PC-9 (cell line): ENCODE results near the gene ZNF24. TPM values are rescaled to one million over a fixed set of nuclear protein-coding genes. Genes with fewer than 3 reads are reported as not detected.
A peak's percentile ranks its signal among the peaks of the same experiment; 100 is the strongest.

Experiments
- BruUV-seq: library from RNA; stranded (reverse); fragments of 400-500 nt; replicated peaks from 2 replicates; lab custom pipeline; 2021; lab: Mats Ljungman, UMichigan
- CTCF ChIA-PET: fragments of 300-600 bp; sonication (Branson Sonifier 250); formaldehyde crosslinking; loops from one replicate; lab custom pipeline; 2022; ENCODE audit warnings: antibody characterized with exemption; lab: Charles Lee
- POLR2A ChIA-PET: fragments of 300-600 bp; sonication (Branson Sonifier 250); formaldehyde crosslinking; loops from one replicate; lab custom pipeline; 2022; ENCODE audit warnings: antibody characterized with exemption; ENCODE audit not compliant: unreplicated experiment; lab: Charles Lee
- DNase-seq, 2 experiments: peaks; one replicate each; pipeline versions ENCODE4 v3.0.0 to v3.0.0-alpha.2; 2015 to 2022; ENCODE audit warnings: mixed read lengths in 1 of 2
- H2AFZ ChIP-seq: fragments of 200-600 bp; sonication (generic); 2 replicates; pipeline ENCODE4 v1.8.1; 2017; ENCODE audit warnings: antibody characterized with exemption
- H3F3A ChIP-seq: fragments of 200-600 bp; sonication (generic); 2 replicates; pipeline ENCODE4 v1.8.1; 2017; ENCODE audit warnings: antibody characterized with exemption, mild to moderate bottlenecking, low read depth; ENCODE audit not compliant: insufficient read depth
- H3K27ac ChIP-seq: fragments of 200-600 bp; sonication (generic); 2 replicates; pipeline ENCODE4 v1.6.1; 2016; ENCODE audit warnings: mixed run types
- H3K27me3 ChIP-seq: fragments of 200-600 bp; sonication (generic); 2 replicates; pipeline ENCODE4 v1.6.1; 2016; ENCODE audit warnings: low read depth, mixed run types; ENCODE audit not compliant: insufficient read depth
- H3K36me3 ChIP-seq: fragments of 200-600 bp; sonication (generic); 2 replicates; pipeline ENCODE4 v1.6.1; 2016; ENCODE audit warnings: low read depth, mixed run types
- H3K4me1 ChIP-seq: fragments of 200-600 bp; sonication (generic); replicated peaks from 2 replicates; pipeline ENCODE4 v1.6.1; 2016; ENCODE audit warnings: mixed run types; ENCODE audit not compliant: insufficient read depth
- H3K4me2 ChIP-seq: fragments of 200-600 bp; sonication (generic); 2 replicates; pipeline ENCODE4 v1.6.1; 2017; ENCODE audit warnings: mixed run types
- H3K4me3 ChIP-seq: fragments of 200-600 bp; sonication (generic); 2 replicates; pipeline ENCODE4 v1.6.1; 2016; ENCODE audit warnings: mixed run types
- H3K79me2 ChIP-seq: fragments of 200-600 bp; sonication (generic); 2 replicates; pipeline ENCODE4 v1.6.1; 2017; ENCODE audit warnings: low read depth, mixed run types
- H3K9me2 ChIP-seq: fragments of 200-600 bp; sonication (generic); 2 replicates; pipeline ENCODE4 v1.8.1; 2017; ENCODE audit warnings: mild to moderate bottlenecking; ENCODE audit not compliant: insufficient read depth
- H3K9me3 ChIP-seq: fragments of 200-600 bp; sonication (generic); 2 replicates; pipeline ENCODE4 v1.8.1; 2016; ENCODE audit warnings: low read depth; ENCODE audit not compliant: insufficient read depth
- H4K20me1 ChIP-seq: fragments of 200-600 bp; sonication (generic); 2 replicates; pipeline ENCODE4 v1.8.1; 2017; ENCODE audit not compliant: insufficient read depth
- EZH2 ChIP-seq: fragments of 200-600 bp; sonication (generic); IDR thresholded peaks from 2 replicates; pipeline ENCODE4 v1.8.0; 2017; ENCODE audit warnings: antibody characterized with exemption, low read depth
- intact Hi-C: fragments of 100-400 bp; cut with micrococcal nuclease; formaldehyde crosslinking; loops from one replicate; pipeline ENCODE4 v1.10.0; 2022; ENCODE audit not compliant: unreplicated experiment
- total RNA-seq: library from RNA; stranded (reverse); gene quantifications from 2 replicates; pipeline ENCODE4 v1.2.3, GENCODE V29; 2021
- TF ChIP-seq, protein P1 (sequence below): fragments of 200-600 bp; sonication (generic); conservative IDR thresholded peaks from 2 replicates; pipeline ENCODE4 v1.6.1; 2017; ENCODE audit warnings: mixed run types, antibody characterized with exemption, mild to moderate bottlenecking, moderate library complexity

Gene ZNF24
- total RNA-seq, 1 experiment from 2014 or later, result 33.9 TPM

DNA sequence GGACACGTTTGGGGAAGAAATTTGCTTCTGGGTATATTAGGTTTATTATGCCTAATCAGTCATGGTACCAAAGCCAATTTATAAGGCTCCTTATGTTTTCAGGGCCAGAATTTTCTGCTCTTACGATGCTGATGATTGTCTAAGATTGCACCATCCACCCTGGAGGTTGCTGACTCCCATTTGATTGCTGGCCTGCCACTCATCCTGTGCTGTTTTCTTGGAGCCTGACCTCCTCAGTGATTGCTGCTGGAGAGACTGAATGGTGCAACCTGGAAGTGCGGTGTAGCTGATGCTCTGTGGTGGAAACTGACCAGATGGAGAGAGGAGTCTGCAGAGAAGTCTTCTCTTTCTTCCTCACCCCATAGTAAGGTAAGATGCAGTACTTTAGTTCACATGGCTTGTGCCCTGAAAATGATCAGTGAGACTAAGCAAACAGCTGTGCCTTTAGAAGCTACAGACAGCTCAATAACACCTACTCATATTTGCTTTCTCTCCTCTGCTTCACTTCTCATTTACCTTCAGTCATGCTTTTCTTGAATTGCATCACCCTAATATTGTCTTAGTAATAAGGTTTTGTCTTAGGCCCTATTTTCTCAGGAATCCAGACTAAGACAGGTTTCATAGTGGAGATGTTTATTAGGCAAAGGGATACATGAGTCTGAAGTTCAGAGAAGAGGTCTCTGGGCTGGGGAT is 17.4 kb downstream of the ZNF24 start:
- H3F3A ChIP-seq, result no peaks in the 10 kb centered on the region
- H3K36me3 ChIP-seq, result no peaks in the 10 kb centered on the region
- no peaks in the 10 kb centered on the region for H3K4me1 ChIP-seq
- POLR2A ChIA-PET, result no interaction called here
- no peaks in the 10 kb centered on the region for H3K9me3 ChIP-seq
- no peaks in the 10 kb centered on the region for H4K20me1 ChIP-seq
- TF ChIP-seq EZH2, result no peak
- TF ChIP-seq, protein P1, sequence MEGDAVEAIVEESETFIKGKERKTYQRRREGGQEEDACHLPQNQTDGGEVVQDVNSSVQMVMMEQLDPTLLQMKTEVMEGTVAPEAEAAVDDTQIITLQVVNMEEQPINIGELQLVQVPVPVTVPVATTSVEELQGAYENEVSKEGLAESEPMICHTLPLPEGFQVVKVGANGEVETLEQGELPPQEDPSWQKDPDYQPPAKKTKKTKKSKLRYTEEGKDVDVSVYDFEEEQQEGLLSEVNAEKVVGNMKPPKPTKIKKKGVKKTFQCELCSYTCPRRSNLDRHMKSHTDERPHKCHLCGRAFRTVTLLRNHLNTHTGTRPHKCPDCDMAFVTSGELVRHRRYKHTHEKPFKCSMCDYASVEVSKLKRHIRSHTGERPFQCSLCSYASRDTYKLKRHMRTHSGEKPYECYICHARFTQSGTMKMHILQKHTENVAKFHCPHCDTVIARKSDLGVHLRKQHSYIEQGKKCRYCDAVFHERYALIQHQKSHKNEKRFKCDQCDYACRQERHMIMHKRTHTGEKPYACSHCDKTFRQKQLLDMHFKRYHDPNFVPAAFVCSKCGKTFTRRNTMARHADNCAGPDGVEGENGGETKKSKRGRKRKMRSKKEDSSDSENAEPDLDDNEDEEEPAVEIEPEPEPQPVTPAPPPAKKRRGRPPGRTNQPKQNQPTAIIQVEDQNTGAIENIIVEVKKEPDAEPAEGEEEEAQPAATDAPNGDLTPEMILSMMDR, result no peak
- no peak for DNase-seq
- H3K4me3 ChIP-seq, result no peak overlapping the region
- no TSS peak for BruUV-seq
- CTCF ChIA-PET, result no interaction called here
- H3K79me2 ChIP-seq, result no peaks in the 10 kb centered on the region
- no peak overlapping the region for H3K27ac ChIP-seq
- H3K27me3 ChIP-seq, result no peaks in the 10 kb centered on the region
- H2AFZ ChIP-seq, result no peak overlapping the region
- no peak overlapping the region for H3K4me2 ChIP-seq
- H3K9me2 ChIP-seq, result no peaks in the 10 kb centered on the region
- intact Hi-C loops, result no loop called here

DNA sequence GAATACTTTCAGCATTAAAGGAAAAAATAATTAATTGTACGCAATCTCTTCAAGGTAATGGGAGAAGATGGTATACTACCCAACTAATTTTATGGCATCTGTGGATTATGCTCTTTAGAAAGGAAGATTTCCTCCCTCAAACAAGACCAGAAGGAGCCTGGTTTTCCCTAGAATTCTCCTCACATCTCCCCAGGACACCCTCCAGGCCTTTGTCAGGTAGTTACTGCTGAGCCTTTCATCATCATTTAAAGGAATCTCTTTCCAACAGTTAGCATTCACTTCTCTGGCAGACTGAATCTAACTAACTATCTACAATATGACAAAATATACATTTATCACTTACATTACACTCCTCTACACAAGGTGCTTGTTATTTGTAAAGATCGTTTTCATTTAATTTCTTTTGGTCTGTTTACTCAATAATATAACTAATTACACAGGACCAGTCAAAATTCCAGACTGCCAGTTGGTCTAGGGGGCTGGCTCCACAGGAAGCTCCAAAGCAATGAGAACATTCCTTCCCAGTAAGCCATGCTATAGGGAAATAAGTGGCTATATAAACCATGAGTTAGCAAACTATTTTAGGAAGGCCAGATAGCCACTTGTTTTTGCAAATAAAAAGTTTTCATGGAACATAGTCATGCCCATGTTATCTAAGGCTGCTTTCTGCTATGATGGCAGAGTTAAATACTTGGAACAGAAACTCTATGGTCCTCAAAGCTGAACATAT is 19.1 kb downstream of the ZNF24 start:
- Histone ChIP-seq H3K36me3 (no peaks in the 10 kb centered on the region), H3K4me3 (no peak overlapping the region), H3K79me2 (no peaks in the 10 kb centered on the region), H3K4me1 (no peaks in the 10 kb centered on the region), H3F3A (no peaks in the 10 kb centered on the region), H3K9me2 (no peaks in the 10 kb centered on the region), H3K27me3 (no peaks in the 10 kb centered on the region), H3K9me3 (no peaks in the 10 kb centered on the region), H3K27ac (no peak overlapping the region), H4K20me1 (no peaks in the 10 kb centered on the region), H3K4me2 (no peak overlapping the region), H2AFZ (no peak overlapping the region)
- DNase-seq, result no peak
- ChIA-PET CTCF (no interaction called here), POLR2A (no interaction called here)
- no TSS peak for BruUV-seq
- intact Hi-C loops, result no loop called here
- no peak for TF ChIP-seq EZH2
- TF ChIP-seq, protein P1, result no peak

DNA sequence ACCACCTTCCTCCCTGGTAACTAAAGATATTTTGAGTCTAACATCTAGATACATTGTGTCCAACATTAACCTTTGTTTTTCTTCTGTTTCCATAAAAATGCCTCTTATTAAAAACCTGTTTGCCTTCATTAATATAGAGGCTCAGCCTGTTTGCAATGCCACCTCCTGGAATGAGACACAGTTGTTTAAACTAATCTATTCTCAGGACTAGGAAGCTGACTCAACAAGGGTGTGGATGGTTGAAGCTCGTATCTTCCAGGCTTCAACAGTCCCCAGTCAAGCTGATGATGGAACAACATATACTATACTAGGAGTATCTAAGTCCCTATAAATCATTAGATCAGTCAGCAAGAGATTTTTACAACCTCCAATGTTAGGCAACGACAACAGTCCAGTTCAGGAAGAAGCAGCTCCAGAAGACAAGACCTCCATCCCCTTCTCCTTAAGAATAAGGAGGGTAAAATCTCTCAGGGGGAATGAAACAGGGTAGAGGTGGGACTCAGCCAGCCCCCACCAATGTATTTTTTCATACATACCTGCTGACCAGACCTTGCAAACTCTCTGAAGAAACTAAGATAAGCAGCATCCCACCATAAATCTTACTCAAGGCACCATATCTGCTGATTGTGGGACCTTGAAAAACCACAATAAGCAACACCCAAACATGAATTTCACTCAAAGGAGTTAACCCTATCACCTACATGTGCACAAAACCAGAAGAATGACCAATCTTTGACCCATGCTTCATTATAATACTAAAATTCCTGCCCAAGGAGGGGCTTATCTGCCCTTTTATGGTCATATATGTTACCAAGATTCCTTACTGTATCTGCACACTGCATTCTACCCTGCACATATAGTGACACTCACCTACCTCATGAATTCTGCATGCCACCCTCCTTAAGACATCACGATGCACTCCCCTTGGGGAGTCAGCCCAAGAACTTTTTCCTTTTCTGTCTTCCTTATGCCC is 21.4 kb downstream of the ZNF24 start:
- intact Hi-C loops, result no loop called here
- Histone ChIP-seq H2AFZ (no peak overlapping the region), H3K27ac (no peak overlapping the region), H3K27me3 (no peaks in the 10 kb centered on the region), H3K9me3 (no peaks in the 10 kb centered on the region), H3K4me2 (no peak overlapping the region), H3K36me3 (no peaks in the 10 kb centered on the region), H3K79me2 (no peaks in the 10 kb centered on the region), H3K9me2 (no peaks in the 10 kb centered on the region), H4K20me1 (no peaks in the 10 kb centered on the region), H3K4me1 (no peaks in the 10 kb centered on the region), H3F3A (no peaks in the 10 kb centered on the region), H3K4me3 (no peak overlapping the region)
- DNase-seq, result peak in 1 of 2 experiments; percentile 76
- BruUV-seq, result no TSS peak
- no peak for TF ChIP-seq EZH2
- TF ChIP-seq, protein P1, result no peak
- CTCF ChIA-PET, result no interaction called here
- POLR2A ChIA-PET, result no interaction called here
